NCI-H1436 (cell line): ENCODE measurements around the gene INO80.

Experiments used
- DNase-seq: peaks from one replicate; lab custom pipeline; 2025; lab: John Stamatoyannopoulos, UW

The INO80 gene

GRCh38 chr15:41001524-41002214 is 114.4 kb downstream of the INO80 start:
- DNase-seq, result no peak

DNA sequence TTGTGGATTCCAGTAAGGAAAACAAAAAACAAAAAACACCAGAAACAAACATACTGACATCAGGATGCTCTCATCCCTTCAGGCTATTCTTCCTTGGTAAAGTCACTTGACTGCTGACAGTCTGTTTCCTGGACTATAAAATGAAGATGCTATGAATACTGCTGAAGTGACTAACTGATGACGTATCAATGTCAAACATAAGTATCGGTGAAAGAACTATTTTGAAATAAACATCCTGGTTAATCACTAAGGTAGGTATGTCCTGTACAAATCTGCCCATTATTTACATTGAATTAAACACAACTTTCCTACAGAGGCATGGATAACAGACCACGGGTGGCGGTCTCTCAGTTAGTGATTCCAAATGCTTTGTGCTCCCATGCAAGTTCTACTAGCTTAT is 116.9 kb downstream of the INO80 start:
- no peak for DNase-seq

DNA sequence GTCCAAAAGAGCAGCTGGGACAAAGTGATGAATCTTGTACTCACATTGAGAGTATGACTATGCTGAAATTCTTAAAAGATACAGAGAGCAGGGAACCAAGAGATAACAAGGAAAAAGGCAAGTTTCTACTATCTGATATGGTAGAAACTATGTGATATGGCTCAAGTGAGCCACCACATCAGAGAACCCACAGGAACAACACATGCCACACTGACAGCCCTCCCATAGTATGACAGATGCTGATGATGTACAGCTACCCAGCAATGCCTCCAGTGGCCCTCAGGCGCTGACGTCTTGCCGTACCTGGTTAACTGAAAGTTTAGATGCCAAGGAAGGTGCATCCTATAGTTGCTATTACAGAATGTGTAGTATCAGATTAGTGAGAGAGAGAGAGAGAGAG is 120.4 kb downstream of the INO80 start:
- no peak for DNase-seq

DNA sequence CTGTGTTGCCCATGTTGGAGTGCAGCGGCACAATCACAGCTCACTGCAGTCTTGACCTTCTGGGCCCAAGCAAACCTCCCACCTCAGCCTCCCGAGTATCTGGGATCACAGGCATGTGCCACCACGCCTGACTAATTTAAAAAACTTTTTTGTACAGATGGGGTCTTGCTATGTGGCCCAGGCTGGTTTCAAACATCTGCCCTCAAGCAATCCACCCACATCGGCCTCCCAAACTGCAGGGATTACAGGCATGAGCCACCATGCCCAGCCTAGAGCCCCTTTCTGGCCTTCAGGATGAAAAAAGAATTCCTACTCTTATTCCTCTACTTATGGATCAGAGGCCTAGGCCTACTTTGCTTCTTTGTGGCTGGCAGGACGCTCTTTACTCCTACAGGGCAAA is 123.3 kb downstream of the INO80 start:
- DNase-seq, result no peak

- no peak for DNase-seq
These were observed 123.8 kb downstream of the INO80 start for GRCh38 chr15:40992241-40992741.

GRCh38 chr15:40991355-40991754 is 124.7 kb downstream of the INO80 start:
- DNase-seq, result no peak

GRCh38 chr15:40990789-40991188 is 125.3 kb downstream of the INO80 start:
- no peak for DNase-seq

DNA sequence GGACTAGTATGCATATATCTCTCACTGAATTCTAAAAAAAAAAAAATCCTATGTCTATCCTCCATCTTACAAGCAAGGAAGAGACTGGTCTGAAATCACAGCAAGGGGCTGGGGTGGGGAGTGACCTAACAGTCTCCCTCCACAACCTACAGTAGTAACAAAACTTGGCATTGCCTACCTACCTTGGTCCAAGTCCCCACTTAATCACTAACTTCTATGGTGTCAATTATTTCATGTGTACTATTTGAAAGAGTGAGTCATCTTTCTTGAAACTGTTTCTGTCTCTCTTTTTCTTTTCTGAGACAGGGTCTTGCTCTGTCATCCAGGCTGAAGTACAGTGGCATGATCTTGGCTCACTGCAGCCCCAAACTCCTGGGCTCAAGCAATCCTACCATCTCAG is 126.0 kb downstream of the INO80 start:
- DNase-seq, result no peak

- no peak for DNase-seq
These were observed 127.9 kb downstream of the INO80 start for GRCh38 chr15:40988156-40988555.

DNA sequence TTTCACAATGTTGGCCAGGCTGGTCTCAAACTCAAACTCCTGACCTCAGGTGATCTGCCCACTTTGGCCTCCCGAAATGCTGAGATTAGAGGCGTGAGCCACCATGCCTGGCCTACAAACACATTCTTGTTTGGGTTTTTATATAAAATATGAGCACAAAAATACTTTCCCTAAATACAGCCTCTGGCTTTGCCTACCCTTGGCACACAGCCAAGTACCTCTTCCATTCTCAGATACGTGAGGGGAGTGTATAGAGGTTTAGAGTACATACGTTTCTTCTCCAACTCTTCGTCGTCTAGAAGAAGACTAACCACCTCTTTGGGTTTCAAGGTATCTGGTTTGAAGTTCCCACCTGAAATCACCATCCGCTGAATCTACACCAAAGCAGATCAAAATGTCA is 129.3 kb downstream of the INO80 start:
- DNase-seq, result no peak

- DNase-seq, result no peak
These were observed 130.3 kb downstream of the INO80 start for GRCh38 chr15:40985541-40986330.

GRCh38 chr15:40984964-40985363 is 131.1 kb downstream of the INO80 start:
- no peak for DNase-seq

DNA sequence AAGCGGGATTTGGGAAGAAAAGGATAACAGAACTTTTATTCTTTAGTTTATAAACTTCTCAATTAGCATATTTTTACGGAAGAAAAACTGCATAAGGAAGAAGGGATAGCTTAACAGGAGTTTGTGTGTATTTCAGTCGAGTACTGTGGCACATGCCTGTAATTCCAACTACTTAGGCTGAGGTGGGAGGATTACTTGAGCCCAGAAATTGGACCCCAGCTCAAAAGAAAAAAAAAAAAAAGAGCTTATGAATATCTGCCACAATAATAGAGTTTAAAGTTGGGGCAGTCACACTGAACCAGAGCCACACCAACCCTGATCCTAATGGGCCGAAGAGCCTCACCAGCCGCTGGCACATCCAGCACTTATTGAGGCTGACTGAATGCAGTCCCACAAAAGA is 131.7 kb downstream of the INO80 start:
- DNase-seq, result no peak

DNA sequence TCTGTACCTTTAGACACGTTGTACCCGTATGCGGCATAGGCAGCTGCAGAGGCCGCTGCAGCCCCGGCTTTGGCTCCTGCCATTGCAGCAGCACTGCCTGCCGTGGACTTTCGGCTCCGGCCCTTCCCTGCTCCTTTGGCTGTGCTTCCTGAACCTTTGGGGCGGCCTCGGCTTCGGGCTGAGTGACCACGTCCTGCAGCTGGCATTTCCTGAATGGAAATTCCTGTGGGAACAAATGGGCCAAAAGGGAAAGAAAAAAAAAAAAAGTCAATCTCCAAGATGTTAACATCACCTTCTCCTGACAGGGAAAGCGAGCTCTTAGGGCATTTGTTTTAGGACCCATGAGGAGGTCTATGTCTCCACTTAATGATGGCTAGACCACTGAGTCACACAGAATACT is 133.2 kb downstream of the INO80 start:
- no peak for DNase-seq

DNA sequence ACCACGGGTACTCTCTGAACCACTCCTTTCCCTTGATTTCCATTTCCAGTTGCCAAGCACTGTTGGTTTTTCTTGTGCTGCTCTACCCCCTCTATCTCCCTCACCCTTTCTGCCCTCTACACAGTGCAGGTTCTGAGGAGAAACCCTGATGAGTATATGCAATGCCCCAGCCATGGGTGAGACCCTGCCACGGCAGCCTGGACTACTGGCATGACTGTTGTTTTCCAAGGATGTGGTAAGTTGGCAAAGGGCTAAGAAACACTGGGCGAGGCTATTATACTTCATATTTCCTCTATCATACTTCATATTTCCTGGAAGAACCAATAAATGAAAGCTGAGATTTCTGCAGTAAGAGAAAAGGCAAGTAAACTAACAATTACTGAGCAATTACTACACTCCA is 134.9 kb downstream of the INO80 start:
- DNase-seq, result no peak

DNA sequence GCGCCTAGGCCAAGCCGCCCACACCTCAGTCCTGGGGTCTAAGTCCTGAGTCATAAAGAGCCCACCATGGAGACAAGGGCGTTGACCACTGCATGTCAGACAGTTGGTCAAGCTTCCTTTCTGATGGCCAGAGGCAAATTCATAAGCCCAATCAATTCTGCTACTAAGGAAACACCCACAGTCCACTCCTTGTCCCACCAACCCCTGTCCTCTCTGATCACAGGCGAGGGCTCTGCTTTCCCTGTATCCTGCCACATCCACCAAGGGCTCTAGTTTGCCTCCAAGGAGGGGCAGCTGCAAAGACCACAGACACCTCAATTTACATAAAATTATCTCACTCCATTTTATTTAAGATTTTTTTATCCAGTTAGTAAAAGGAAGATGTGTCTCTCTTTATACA is 137.5 kb downstream of the INO80 start:
- DNase-seq, result no peak

DNA sequence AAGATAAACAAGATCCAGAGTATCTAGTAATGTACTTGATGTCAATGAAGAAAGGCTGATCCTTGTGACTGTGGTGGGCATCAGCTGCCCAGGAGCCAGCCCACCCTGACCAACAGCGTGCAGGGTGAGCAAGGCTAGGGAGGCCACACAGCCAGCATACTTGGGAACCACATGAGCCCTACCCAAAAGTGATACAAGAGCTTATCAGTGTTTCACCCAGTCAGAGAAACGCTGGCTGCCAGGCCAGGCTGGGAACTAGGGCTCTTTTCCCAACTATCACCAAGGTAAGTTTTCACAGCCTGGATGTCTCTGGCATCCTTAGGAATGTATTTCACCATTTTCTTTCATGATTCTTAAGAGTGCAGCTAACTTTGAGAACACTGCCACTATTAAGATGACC is 137.9 kb downstream of the INO80 start:
- DNase-seq, result no peak

GRCh38 chr15:40976819-40977218 is 139.3 kb downstream of the INO80 start:
- no peak for DNase-seq

GRCh38 chr15:40974879-40975278 is 141.2 kb downstream of the INO80 start:
- no peak for DNase-seq

GRCh38 chr15:40969363-40969762 is 146.7 kb downstream of the INO80 start:
- no peak for DNase-seq

DNA sequence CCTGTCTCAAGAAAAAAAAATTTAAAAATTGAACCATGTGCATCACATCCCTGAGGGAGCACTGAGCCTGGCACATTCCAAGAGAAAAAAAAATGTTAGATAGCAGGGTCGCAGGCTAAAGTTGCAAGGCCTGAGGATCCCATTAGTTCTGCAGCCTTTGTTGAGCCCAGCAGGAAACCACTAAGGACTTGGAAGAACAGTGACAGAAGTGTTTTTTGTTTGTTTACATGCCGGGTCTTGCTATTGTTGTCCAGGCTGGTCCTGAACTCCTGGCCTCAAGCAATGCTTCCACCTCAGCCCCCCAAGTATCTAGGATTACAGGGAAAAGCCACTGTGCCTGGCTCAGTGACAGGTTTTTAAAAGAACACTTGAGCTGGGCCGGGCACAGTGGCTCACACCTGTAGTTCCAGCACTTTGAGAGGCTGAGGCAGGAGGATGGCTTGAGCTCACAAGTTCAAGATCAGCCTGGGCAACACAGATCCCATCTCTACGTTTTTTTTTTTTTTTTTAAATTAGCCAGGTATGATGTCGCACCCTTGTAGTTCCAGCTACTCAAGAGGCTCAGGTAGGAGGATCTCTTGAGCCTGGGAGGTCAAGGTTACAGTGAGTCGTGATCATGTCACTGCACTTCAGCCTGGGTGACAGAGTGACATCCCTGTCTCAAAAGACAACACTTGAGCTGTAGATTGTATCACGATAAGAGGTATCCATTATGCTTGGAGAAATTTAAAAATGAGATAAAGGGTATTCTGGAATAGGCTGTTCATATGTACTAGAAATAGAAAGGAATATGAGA is 147.6 kb downstream of the INO80 start:
- no peak for DNase-seq

GRCh38 chr15:40964634-40965033 is 151.4 kb downstream of the INO80 start:
- no peak for DNase-seq

GRCh38 chr15:40964006-40964405 is 152.1 kb downstream of the INO80 start:
- no peak for DNase-seq
